Endodermal cell (in vitro differentiated cells): Measurements from ENCODE around the gene C1orf105. TPM values are rescaled to one million over a fixed set of nuclear protein-coding genes. Genes with fewer than 3 reads are reported as not detected.

Experiments used
- DNase-seq: peaks from one replicate; pipeline ENCODE4 v3.0.0-alpha.2; 2017
- H3K27ac ChIP-seq: 2 replicates; pipeline ENCODE4 v1.5.1; 2013; ENCODE audit warnings: mild to moderate bottlenecking, low read depth, low read length, moderate library complexity
- H3K27me3 ChIP-seq: 2 replicates; pipeline ENCODE4 v1.6.1; 2013; ENCODE audit warnings: mild to moderate bottlenecking, low read length, moderate library complexity; ENCODE audit not compliant: insufficient read depth, control insufficient read depth, poor library complexity, severe bottlenecking
- H3K36me3 ChIP-seq: 2 replicates; pipeline ENCODE4 v1.7.0; 2013; ENCODE audit warnings: mild to moderate bottlenecking, low read length, moderate library complexity; ENCODE audit not compliant: control insufficient read depth, insufficient read depth
- H3K4me1 ChIP-seq: one replicate; pipeline ENCODE4 v1.7.0; 2013; ENCODE audit warnings: low read length; ENCODE audit not compliant: control insufficient read depth, insufficient read depth
- H3K4me3 ChIP-seq: 2 replicates; pipeline ENCODE4 v1.5.1; 2013; ENCODE audit warnings: mild to moderate bottlenecking, low read length, moderate library complexity
- H3K9ac ChIP-seq: 2 replicates; pipeline ENCODE4 v1.6.1; 2013; ENCODE audit warnings: mild to moderate bottlenecking, low read length, moderate library complexity; ENCODE audit not compliant: poor library complexity, severe bottlenecking; ENCODE audit errors: extremely low read depth
- H3K9me3 ChIP-seq: 2 replicates; pipeline ENCODE4 v1.6.1; 2013; ENCODE audit warnings: mild to moderate bottlenecking, low read length, moderate library complexity; ENCODE audit not compliant: control insufficient read depth
- H3K27ac Mint-ChIP-seq: 2 replicates; pipeline ENCODE4 v1.8.0; 2020; ENCODE audit warnings: mixed read lengths
- H3K27me3 Mint-ChIP-seq: 2 replicates; pipeline ENCODE4 v1.8.0; 2021; ENCODE audit warnings: mild to moderate bottlenecking, mixed read lengths; ENCODE audit not compliant: insufficient read depth
- H3K36me3 Mint-ChIP-seq: 2 replicates; pipeline ENCODE4 v1.8.0; 2020; ENCODE audit warnings: low read depth, mixed read lengths
- H3K4me1 Mint-ChIP-seq: 2 replicates; pipeline ENCODE4 v1.8.0; 2020; ENCODE audit warnings: mixed read lengths
- H3K4me3 Mint-ChIP-seq: 2 replicates; pipeline ENCODE4 v1.8.0; 2020; ENCODE audit warnings: mild to moderate bottlenecking, moderate library complexity, mixed read lengths
- H3K9me3 Mint-ChIP-seq: 2 replicates; pipeline ENCODE4 v1.8.0; 2020; ENCODE audit warnings: mild to moderate bottlenecking, mixed read lengths
- CTCF ChIP-seq: fragments of 200-600 bp; sonication (generic); conservative IDR thresholded peaks from 2 replicates; pipeline ENCODE4 v1.5.0; 2021; ENCODE audit warnings: antibody characterized with exemption, mild to moderate bottlenecking
- WGBS, 2 experiments: methylation state at CpG; one replicate each; pipeline versions ENCODE4 v1.1.5 to v1.1.7; 2013; ENCODE audit warnings: missing lambda C conversion rate in 2 of 2, mixed read lengths in 1 of 2; ENCODE audit not compliant: insufficient coverage in 1 of 2, insufficient read length in 1 of 2; 5-methylcytosine and 5-hydroxymethylcytosine counted together
- total RNA-seq, 2 donors: library from RNA; stranded (reverse); fragmentation: NEBNext Ultra II Directional in 1 of 2; extraction: Animal tissue kit (Norgen Biotek cat#: 25700) in 1 of 2; gene quantifications; 2 replicates in 1 of 2; 3 replicates in 1 of 2; pipeline ENCODE4 v1.2.1, GENCODE V29; 2021

Gene C1orf105
- total RNA-seq, 2 donors from 2014 or later = not detected

GRCh38 chr1:172446547-172446946 is 26.1 kb downstream of the C1orf105 start:
- WGBS, 2 experiments = 95% methylated on average over 3 of the region's 3 CpGs; no CpG with 5 or more reads in 1 of the 2 experiments
- Mint-ChIP-seq H3K27ac (no peak overlapping the region), H3K27me3 (no peaks in the 10 kb centered on the region), H3K4me3 (no peak overlapping the region), H3K9me3 (no peaks in the 10 kb centered on the region), H3K36me3 (peaks cover 11% of the 10 kb centered on the region), H3K4me1 (peaks cover 4% of the 10 kb centered on the region)
- H3K36me3 ChIP-seq = peaks cover 11% of the 10 kb centered on the region
- no peak for TF ChIP-seq CTCF
- no peak overlapping the region for H3K4me3 ChIP-seq
- no peak overlapping the region for H3K9ac ChIP-seq
- H3K4me1 ChIP-seq = peaks cover 7% of the 10 kb centered on the region
- DNase-seq = no peak
- H3K9me3 ChIP-seq = no peaks in the 10 kb centered on the region
- H3K27me3 ChIP-seq = no peaks in the 10 kb centered on the region
- no peak overlapping the region for H3K27ac ChIP-seq

- TF ChIP-seq CTCF = no peak
- no peak overlapping the region for H3K9ac ChIP-seq
- H3K4me3 Mint-ChIP-seq = no peak overlapping the region
- H3K36me3 Mint-ChIP-seq = no peaks in the 10 kb centered on the region
- H3K9me3 Mint-ChIP-seq = no peaks in the 10 kb centered on the region
- H3K27ac Mint-ChIP-seq = no peak overlapping the region
- 96% methylated on average over 2 of the region's 2 CpGs; no CpG with 5 or more reads in 1 of the 2 experiments for WGBS, 2 experiments
- no peaks in the 10 kb centered on the region for H3K27me3 Mint-ChIP-seq
- H3K4me1 ChIP-seq = peaks cover 7% of the 10 kb centered on the region
- H3K27ac ChIP-seq = no peak overlapping the region
- H3K4me3 ChIP-seq = no peak overlapping the region
- no peaks in the 10 kb centered on the region for H3K36me3 ChIP-seq
- peaks cover 4% of the 10 kb centered on the region for H3K4me1 Mint-ChIP-seq
- H3K9me3 ChIP-seq = no peaks in the 10 kb centered on the region
- no peak for DNase-seq
- H3K27me3 ChIP-seq = no peaks in the 10 kb centered on the region
These were observed 27.2 kb downstream of the C1orf105 start for GRCh38 chr1:172447641-172448040.

GRCh38 chr1:172448995-172449584 is 28.6 kb downstream of the C1orf105 start:
- Histone ChIP-seq H3K9me3 (no peaks in the 10 kb centered on the region), H3K27ac (no peak overlapping the region), H3K36me3 (no peaks in the 10 kb centered on the region), H3K27me3 (no peaks in the 10 kb centered on the region), H3K4me3 (no peak overlapping the region), H3K4me1 (peaks cover 5% of the 10 kb centered on the region), H3K9ac (no peak overlapping the region)
- DNase-seq = no peak
- Mint-ChIP-seq H3K4me1 (peaks cover 4% of the 10 kb centered on the region), H3K36me3 (no peaks in the 10 kb centered on the region), H3K4me3 (no peak overlapping the region), H3K9me3 (no peaks in the 10 kb centered on the region), H3K27ac (no peak overlapping the region), H3K27me3 (no peaks in the 10 kb centered on the region)
- 87 to 93% methylated on average over 6 of the region's 6 CpGs for WGBS, 2 experiments
- no peak for TF ChIP-seq CTCF
